H54 (cell line): ENCODE data around the gene RACGAP1.

Experiments
- DNase-seq: peaks from one replicate; pipeline ENCODE4 v3.0.0; 2011; ENCODE audit warnings: low spot score, mixed read lengths; ENCODE audit not compliant: insufficient read length
- FAIRE-seq: peaks from 3 replicates; lab custom pipeline; 2011; peaks lifted over from hg19 to GRCh38; lab: Jason Lieb, UNC
- POLR2A ChIP-seq: IDR thresholded peaks from 2 replicates; pipeline ENCODE4 v1.6.1; 2011; ENCODE audit warnings: low read depth, mild to moderate bottlenecking, low read length

RACGAP1 gene

GRCh38 chr12:49980501-49981349 lies 44.6 kb downstream of the RACGAP1 start:
- no peak for DNase-seq
- no peak for FAIRE-seq
- no peak for TF ChIP-seq POLR2A

- DNase-seq (no peak), FAIRE-seq (no peak)
- TF ChIP-seq POLR2A, result no peak
Measured at GRCh38 chr12:49979791-49980190, 45.5 kb downstream of the RACGAP1 start.

GRCh38 chr12:49979016-49979586 lies 46.2 kb downstream of the RACGAP1 start:
- no peak for FAIRE-seq
- no peak for TF ChIP-seq POLR2A
- DNase-seq, result no peak

GRCh38 chr12:49978125-49978524 lies 47.2 kb downstream of the RACGAP1 start:
- TF ChIP-seq POLR2A, result no peak
- FAIRE-seq (no peak), DNase-seq (no peak)

- TF ChIP-seq POLR2A, result no peak
- FAIRE-seq (no peak), DNase-seq (no peak)
Measured at GRCh38 chr12:49976557-49976956, 48.7 kb downstream of the RACGAP1 start.

- FAIRE-seq, result no peak
- no peak for DNase-seq
Measured at GRCh38 chr12:49975318-49975761, 50.0 kb downstream of the RACGAP1 start.

GRCh38 chr12:49974677-49975317 lies 50.5 kb downstream of the RACGAP1 start:
- no peak for FAIRE-seq
- no peak for TF ChIP-seq POLR2A

More at GRCh38 chr12:49975318-49975761, 50.0 kb downstream of the RACGAP1 start:
- no peak for TF ChIP-seq POLR2A

GRCh38 chr12:49974231-49974675 lies 51.0 kb downstream of the RACGAP1 start:
- no peak for DNase-seq
- no peak for FAIRE-seq
- TF ChIP-seq POLR2A, result no peak

More at GRCh38 chr12:49974677-49975317, 50.5 kb downstream of the RACGAP1 start:
- DNase-seq, result no peak

GRCh38 chr12:49973361-49973830 lies 51.9 kb downstream of the RACGAP1 start:
- no peak for TF ChIP-seq POLR2A
- DNase-seq (no peak), FAIRE-seq (no peak)

- no peak for FAIRE-seq
- no peak for TF ChIP-seq POLR2A
- DNase-seq, result no peak
Measured at GRCh38 chr12:49972641-49973360, 52.5 kb downstream of the RACGAP1 start, which contains the start of gene AQP6. TSS of gene AQP6 (plus strand) at chr12:49972947. CDS start at chr12:49973174, 227 bp downstream.

GRCh38 chr12:49972129-49972528 lies 53.2 kb downstream of the RACGAP1 start:
- DNase-seq (no peak), FAIRE-seq (no peak)
- TF ChIP-seq POLR2A, result no peak

GRCh38 chr12:49971141-49971540 lies 54.2 kb downstream of the RACGAP1 start:
- FAIRE-seq, result no peak
- no peak for TF ChIP-seq POLR2A
- DNase-seq, result no peak

- TF ChIP-seq POLR2A, result no peak
- DNase-seq, result no peak
- no peak for FAIRE-seq
Measured at GRCh38 chr12:49970658-49971057, 54.6 kb downstream of the RACGAP1 start.
